ENCODE measurements around the gene HSPA12A. TPM values are rescaled to one million over a fixed set of nuclear protein-coding genes. Genes with fewer than 3 reads are reported as not detected.

Gene HSPA12A
- total and polyA plus RNA-seq, 2 donors (not counting 1 experiment from before 2014, with no cell fraction given) = 14.4 to 15.7 TPM

DNA sequence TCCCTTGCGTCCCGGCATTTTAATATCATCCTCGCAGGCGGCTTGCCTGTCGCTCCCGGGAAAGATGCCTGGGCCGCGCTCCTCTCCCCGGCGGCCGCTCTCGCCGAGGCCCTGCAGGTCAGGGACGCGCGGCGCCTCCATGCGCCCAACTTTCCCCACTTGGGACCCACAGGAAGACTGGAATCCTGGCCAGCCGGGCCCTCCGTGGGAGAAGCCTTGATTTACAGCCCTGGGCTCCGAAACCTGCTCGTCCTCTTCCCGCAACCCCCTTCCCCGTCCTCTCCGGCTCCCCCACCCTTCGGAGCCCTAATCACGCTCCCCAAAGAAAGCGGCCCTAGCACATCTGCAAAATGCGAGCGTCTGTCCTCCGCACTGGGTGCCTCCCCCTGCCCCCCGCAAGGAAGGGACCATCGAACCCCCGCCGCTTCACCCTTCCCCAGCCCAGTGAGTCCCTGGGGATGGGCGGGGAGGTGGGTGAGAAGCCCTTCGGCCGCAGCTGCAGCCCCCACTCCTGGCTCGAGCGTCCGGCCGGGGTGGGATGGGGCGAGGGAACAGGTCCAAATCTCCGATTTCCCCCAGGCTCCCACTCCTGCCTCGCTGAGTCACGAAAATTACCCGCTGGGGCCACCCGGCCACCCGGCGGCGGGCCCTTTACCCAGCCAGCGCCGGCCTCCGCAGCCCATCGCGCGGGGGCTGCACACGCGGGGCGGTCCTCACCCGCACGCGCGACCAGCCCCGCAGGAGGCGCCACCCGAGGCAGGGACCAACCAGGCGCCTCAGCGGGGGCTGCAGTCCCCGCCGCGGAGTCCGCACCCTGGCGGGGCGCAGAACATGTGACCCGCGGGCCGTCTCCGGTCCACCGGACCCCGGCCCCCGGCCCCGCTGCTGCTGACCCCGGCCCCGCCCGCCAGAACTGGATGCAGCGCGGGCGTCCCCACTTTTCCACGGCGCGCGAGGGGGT lies 695 bp downstream of the HSPA12A start:
- TF ChIP-seq CTCF (conservative IDR thresholded peaks at IDR 0.05 in 1 of 2, IDR thresholded peaks at IDR 0.05 in 1 of 2; ENCODE audit: low read depth in 1 of 2, low read length in 2 of 2) = no peak
- no peak for TF ChIP-seq EZH2 (IDR thresholded peaks at IDR 0.05; ENCODE audit: low read length, missing control alignments)
- peak overlapping the region; percentile 82 for H3K4me2 ChIP-seq (ENCODE audit: extremely low read depth, insufficient read depth, low read length)
- H3K27ac ChIP-seq (ENCODE audit: insufficient read depth, low read length) = peak overlapping the region; percentile 68
- peaks cover 4% of the 10 kb centered on the region for H3K4me1 ChIP-seq (ENCODE audit: control insufficient read depth, extremely low read depth, insufficient read depth, low read length)
- H3K9ac ChIP-seq (ENCODE audit: insufficient read depth, low read length) = peak overlapping the region; percentile 88
- H3K4me3 ChIP-seq (replicated peaks in 1 of 4; ENCODE audit: control extremely low read depth in 1 of 4, insufficient read depth in 1 of 4, low read depth in 3 of 4, low read length in 4 of 4) = peak overlapping the region; percentile 53 to 85 (median 74)
- no peaks in the 10 kb centered on the region for H3K36me3 ChIP-seq (ENCODE audit: control insufficient read depth, insufficient read depth, low read length)
- H3K27me3 ChIP-seq (ENCODE audit: control insufficient read depth, insufficient read depth, low read length) = no peaks in the 10 kb centered on the region
- no peaks in the 10 kb centered on the region for H4K20me1 ChIP-seq (ENCODE audit: control insufficient read depth, extremely low read depth, insufficient read depth, low read length)
- H3K79me2 ChIP-seq (ENCODE audit: control insufficient read depth, insufficient read depth, low read length) = peaks cover 42% of the 10 kb centered on the region
- peak overlapping the region; percentile 72 for H2AFZ ChIP-seq (ENCODE audit: low read length)
- no peaks in the 10 kb centered on the region for H3K9me3 ChIP-seq (ENCODE audit: control insufficient read depth, insufficient read depth, low read depth, low read length)
- DNase-seq (ENCODE audit: low read depth in 2 of 2) = no peak

GRCh38 chr10:116740971-116741370 lies 1.4 kb downstream of the HSPA12A start:
- TF ChIP-seq EZH2 (IDR thresholded peaks at IDR 0.05; ENCODE audit: low read length, missing control alignments) (no peak), CTCF (conservative IDR thresholded peaks at IDR 0.05 in 1 of 2, IDR thresholded peaks at IDR 0.05 in 1 of 2; ENCODE audit: low read depth in 1 of 2, low read length in 2 of 2) (no peak)
- Histone ChIP-seq H2AFZ (ENCODE audit: low read length) (no peak overlapping the region), H3K36me3 (ENCODE audit: control insufficient read depth, insufficient read depth, low read length) (no peaks in the 10 kb centered on the region), H3K4me3 (replicated peaks in 1 of 4; ENCODE audit: control extremely low read depth in 1 of 4, insufficient read depth in 1 of 4, low read depth in 3 of 4, low read length in 4 of 4) (peak overlapping the region; percentile 53 to 85 (median 74)), H3K9me3 (ENCODE audit: control insufficient read depth, insufficient read depth, low read depth, low read length) (no peaks in the 10 kb centered on the region), H4K20me1 (ENCODE audit: control insufficient read depth, extremely low read depth, insufficient read depth, low read length) (no peaks in the 10 kb centered on the region), H3K27ac (ENCODE audit: insufficient read depth, low read length) (peak overlapping the region; percentile 68), H3K9ac (ENCODE audit: insufficient read depth, low read length) (peak overlapping the region; percentile 88), H3K27me3 (ENCODE audit: control insufficient read depth, insufficient read depth, low read length) (no peaks in the 10 kb centered on the region), H3K79me2 (ENCODE audit: control insufficient read depth, insufficient read depth, low read length) (peaks cover 48% of the 10 kb centered on the region), H3K4me2 (ENCODE audit: extremely low read depth, insufficient read depth, low read length) (peak overlapping the region; percentile 82), H3K4me1 (ENCODE audit: control insufficient read depth, extremely low read depth, insufficient read depth, low read length) (peaks cover 4% of the 10 kb centered on the region)
- DNase-seq (ENCODE audit: low read depth in 2 of 2) = no peak

- no peaks in the 10 kb centered on the region for H3K27me3 ChIP-seq (ENCODE audit: control insufficient read depth, insufficient read depth, low read length)
- H3K4me2 ChIP-seq (ENCODE audit: extremely low read depth, insufficient read depth, low read length) = no peak overlapping the region
- H3K4me3 ChIP-seq (replicated peaks in 1 of 4; ENCODE audit: control extremely low read depth in 1 of 4, insufficient read depth in 1 of 4, low read depth in 3 of 4, low read length in 4 of 4) = no peak overlapping the region
- H3K4me1 ChIP-seq (ENCODE audit: control insufficient read depth, extremely low read depth, insufficient read depth, low read length) = peaks cover 4% of the 10 kb centered on the region
- H3K79me2 ChIP-seq (ENCODE audit: control insufficient read depth, insufficient read depth, low read length) = peaks cover 52% of the 10 kb centered on the region
- TF ChIP-seq CTCF (conservative IDR thresholded peaks at IDR 0.05 in 1 of 2, IDR thresholded peaks at IDR 0.05 in 1 of 2; ENCODE audit: low read depth in 1 of 2, low read length in 2 of 2) (no peak), EZH2 (IDR thresholded peaks at IDR 0.05; ENCODE audit: low read length, missing control alignments) (no peak)
- H2AFZ ChIP-seq (ENCODE audit: low read length) = no peak overlapping the region
- H3K36me3 ChIP-seq (ENCODE audit: control insufficient read depth, insufficient read depth, low read length) = no peaks in the 10 kb centered on the region
- H3K9me3 ChIP-seq (ENCODE audit: control insufficient read depth, insufficient read depth, low read depth, low read length) = no peaks in the 10 kb centered on the region
- no peak for DNase-seq (ENCODE audit: low read depth in 2 of 2)
- no peaks in the 10 kb centered on the region for H4K20me1 ChIP-seq (ENCODE audit: control insufficient read depth, extremely low read depth, insufficient read depth, low read length)
- H3K9ac ChIP-seq (ENCODE audit: insufficient read depth, low read length) = no peak overlapping the region
- no peak overlapping the region for H3K27ac ChIP-seq (ENCODE audit: insufficient read depth, low read length)
These were observed 4.0 kb downstream of the HSPA12A start for GRCh38 chr10:116738339-116738738.

Measured in fibroblast of lung (primary cell).